ENCODE measurements around the gene SDK2. TPM values are rescaled to one million over a fixed set of nuclear protein-coding genes. Genes with fewer than 3 reads are reported as not detected.

The SDK2 gene
- total and polyA plus RNA-seq, 2 of the 4 experiments (the other 2 are of a cell fraction), result under 0.01 to 0.03 TPM

GRCh38 chr17:73519714-73520368 lies 124.4 kb downstream of the SDK2 start:
- ATAC-seq (ENCODE audit: low read depth) (no peak), DNase-seq (no peak)
- H3K36me3 ChIP-seq (ENCODE audit: control insufficient read depth, insufficient read depth, low read length), result no peaks in the 10 kb centered on the region
- no peaks in the 10 kb centered on the region for H3K79me1 ChIP-seq (ENCODE audit: low read depth in 1 of 2, low read length in 2 of 2)
- WGBS, 2 experiments (ENCODE audit: extremely low coverage in 2 of 2, insufficient read length in 1 of 2), result 67% methylated on average over 13 of the region's 22 CpGs; no CpG with 5 or more reads in 1 of the 2 experiments
- no TSS peak for BruUV-seq (replicated peaks)
- intact Hi-C loops (cut with micrococcal nuclease), result no loop called here
- H3K4me1 ChIP-seq (ENCODE audit: control insufficient read depth, insufficient read depth, low read length), result no peaks in the 10 kb centered on the region
- in situ Hi-C loops (cut with MboI; ENCODE audit: low sequenced_read_pairs), result no loop called here
- no peak overlapping the region for H4K8ac ChIP-seq (ENCODE audit: low read depth in 2 of 2, low read length in 2 of 2)
- no peak overlapping the region for H2AK5ac ChIP-seq (ENCODE audit: low read depth, low read length)
- peak overlapping the region; percentile 7 for H2AFZ ChIP-seq (replicated peaks; ENCODE audit: low read length, poor library complexity)
- H3K4ac ChIP-seq (ENCODE audit: low read depth, low read length), result no peak overlapping the region
- H2BK20ac ChIP-seq (ENCODE audit: low read depth, low read length), result no peak overlapping the region
- no peak overlapping the region for H3K4me3 ChIP-seq (ENCODE audit: insufficient read depth, low read depth, low read length)
- H2BK5ac ChIP-seq (ENCODE audit: low read depth, low read length, poor library complexity, severe bottlenecking), result no peak overlapping the region
- TF ChIP-seq ELK1 (IDR thresholded peaks at IDR 0.05; ENCODE audit: borderline replicate concordance, low read depth, low read length) (no peak), MXI1 (IDR thresholded peaks at IDR 0.05; ENCODE audit: borderline replicate concordance, low read depth, low read length) (no peak)
- no peak overlapping the region for H2BK120ac ChIP-seq (ENCODE audit: low read depth, low read length)
- H4K91ac ChIP-seq (ENCODE audit: insufficient read depth, low read depth, low read length), result no peak overlapping the region
- dilution Hi-C loops (cut with HindIII; ENCODE audit: low sequenced_read_pairs, unreplicated experiment), result no loop called here
- H3K14ac ChIP-seq (replicated peaks; ENCODE audit: low read depth, low read length), result no peak overlapping the region
- H3K27me3 ChIP-seq (ENCODE audit: control insufficient read depth, insufficient read depth, low read length), result no peaks in the 10 kb centered on the region; the same call in 1 of the 2 replicates
- no peak overlapping the region for H3K27ac ChIP-seq (ENCODE audit: insufficient read depth, low read length)
- POLR2A ChIA-PET (ENCODE audit: unreplicated experiment), result no interaction called here
- no peak overlapping the region for H3K18ac ChIP-seq (ENCODE audit: low read depth, low read length)
- no peak overlapping the region for H3K56ac ChIP-seq (ENCODE audit: extremely low read depth, insufficient read depth, low read length)
- no peaks in the 10 kb centered on the region for H4K20me1 ChIP-seq (ENCODE audit: insufficient read depth, low read length)
- no peak overlapping the region for H4K5ac ChIP-seq (ENCODE audit: low read depth, low read length)
- no peaks in the 10 kb centered on the region for H3K9me1 ChIP-seq (ENCODE audit: insufficient read depth, low read length)
- no peak overlapping the region for H3K4me2 ChIP-seq (ENCODE audit: low read depth, low read length)
- H3K9ac ChIP-seq (ENCODE audit: low read depth, low read length), result no peak overlapping the region
- CTCF ChIA-PET, result no interaction called here
- no peak overlapping the region for H2BK15ac ChIP-seq (ENCODE audit: low read depth, low read length)
- no peak overlapping the region for H2AK9ac ChIP-seq (replicated peaks; ENCODE audit: low read depth, low read length, poor library complexity)
- no peak overlapping the region for H3K23ac ChIP-seq (ENCODE audit: low read depth, low read length)
- no peaks in the 10 kb centered on the region for H3K9me3 ChIP-seq (ENCODE audit: control insufficient read depth, insufficient read depth, low read length)
